OCI-LY7 (cell line): Measurements from ENCODE around the gene LGR6.

Experiments used
- EZH2phosphoT487 ChIP-seq: fragments of 200-600 bp; sonication (generic); IDR thresholded peaks from 2 replicates; pipeline ENCODE4 v1.6.1; 2018; ENCODE audit warnings: low read depth, borderline replicate concordance, mild to moderate bottlenecking, mixed run types, antibody characterized with exemption, low read length, moderate library complexity, mixed read lengths
- TF ChIP-seq, protein P1 (sequence below): fragments of 200-600 bp; sonication (generic); conservative IDR thresholded peaks from 2 replicates; pipeline ENCODE4 v1.5.1; 2014; ENCODE audit warnings: mild to moderate bottlenecking, antibody characterized with exemption, low read length, moderate library complexity, mixed read lengths

- TF ChIP-seq, protein P1, sequence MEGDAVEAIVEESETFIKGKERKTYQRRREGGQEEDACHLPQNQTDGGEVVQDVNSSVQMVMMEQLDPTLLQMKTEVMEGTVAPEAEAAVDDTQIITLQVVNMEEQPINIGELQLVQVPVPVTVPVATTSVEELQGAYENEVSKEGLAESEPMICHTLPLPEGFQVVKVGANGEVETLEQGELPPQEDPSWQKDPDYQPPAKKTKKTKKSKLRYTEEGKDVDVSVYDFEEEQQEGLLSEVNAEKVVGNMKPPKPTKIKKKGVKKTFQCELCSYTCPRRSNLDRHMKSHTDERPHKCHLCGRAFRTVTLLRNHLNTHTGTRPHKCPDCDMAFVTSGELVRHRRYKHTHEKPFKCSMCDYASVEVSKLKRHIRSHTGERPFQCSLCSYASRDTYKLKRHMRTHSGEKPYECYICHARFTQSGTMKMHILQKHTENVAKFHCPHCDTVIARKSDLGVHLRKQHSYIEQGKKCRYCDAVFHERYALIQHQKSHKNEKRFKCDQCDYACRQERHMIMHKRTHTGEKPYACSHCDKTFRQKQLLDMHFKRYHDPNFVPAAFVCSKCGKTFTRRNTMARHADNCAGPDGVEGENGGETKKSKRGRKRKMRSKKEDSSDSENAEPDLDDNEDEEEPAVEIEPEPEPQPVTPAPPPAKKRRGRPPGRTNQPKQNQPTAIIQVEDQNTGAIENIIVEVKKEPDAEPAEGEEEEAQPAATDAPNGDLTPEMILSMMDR, result no peak
- TF ChIP-seq EZH2phosphoT487, result no peak
Observed at GRCh38 chr1:202288177-202288576, 94.6 kb downstream of the LGR6 start.
